Activated CD8-positive, alpha-beta memory T cell treated with anti-CD3 and anti-CD28 coated beads, Interleukin-2, amount 50 U/mL, for 1 hour (primary cell): ENCODE measurements around the gene CSRNP3.
"Not testable (repeated sequence)": the region's sequence is repeated elsewhere in the genome, so short reads cannot be mapped to it uniquely, and the experiment has no call there.

Experiments used
- DNase-seq: peaks from one replicate; pipeline ENCODE4 v3.0.0-alpha.2; 2020; ENCODE audit errors: extremely low read depth

The CSRNP3 gene

GRCh38 chr2:165587335-165587938, 117.9 kb downstream of the CSRNP3 start:
- DNase-seq: no peak

DNA sequence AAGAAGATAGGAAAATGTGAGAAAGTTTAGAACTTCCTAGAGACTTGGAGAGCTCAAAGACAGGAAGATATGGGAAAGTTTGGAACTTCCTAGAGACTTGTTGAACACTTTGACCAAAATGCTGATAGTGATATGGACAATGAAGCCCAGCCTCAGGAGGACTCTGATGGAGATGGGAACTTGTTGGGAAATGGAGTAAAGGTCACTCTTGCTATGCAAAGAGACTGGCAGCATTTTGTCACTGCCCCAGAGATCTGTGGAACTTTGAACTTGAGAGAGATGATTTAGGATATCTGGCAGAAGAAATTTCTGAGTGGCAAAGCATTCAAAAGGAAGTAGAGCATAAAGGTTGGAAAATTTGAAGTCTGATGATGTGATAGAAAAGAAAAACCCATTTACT, 121.5 kb downstream of the CSRNP3 start:
- DNase-seq: not testable (repeated sequence)

GRCh38 chr2:165593081-165593480, 123.6 kb downstream of the CSRNP3 start:
- DNase-seq: no peak

DNA sequence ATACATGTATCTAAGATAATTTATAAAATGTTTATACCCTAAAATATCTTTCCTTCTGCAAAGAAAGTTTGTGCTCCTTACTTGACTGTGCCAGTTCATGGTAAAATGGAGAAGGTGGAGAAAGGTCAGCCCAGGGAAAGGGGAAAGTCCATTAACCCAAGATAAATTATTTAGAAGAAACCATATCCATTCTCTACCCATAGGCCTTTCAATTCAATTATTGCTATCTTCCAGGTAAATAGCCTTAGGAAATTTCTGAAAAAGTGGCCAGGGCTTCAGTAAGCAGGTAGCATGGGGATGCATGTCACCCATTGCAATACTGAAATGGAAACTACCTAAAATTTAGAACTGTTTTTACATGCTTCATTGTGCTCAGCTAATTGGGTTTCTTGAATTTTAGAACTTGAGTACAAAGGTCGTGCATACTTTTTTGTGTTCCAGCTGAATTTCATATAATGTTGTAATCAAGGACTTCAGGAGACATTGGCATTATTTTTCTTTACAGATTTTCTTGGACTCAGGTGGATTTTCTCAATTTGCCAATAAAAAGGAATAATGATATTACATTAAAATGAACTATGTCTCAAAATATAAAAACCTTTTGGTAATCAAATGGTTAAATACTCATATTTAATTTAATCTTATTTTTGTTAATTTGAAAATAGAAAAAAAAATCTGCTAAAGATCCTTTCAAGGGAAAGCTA, 124.9 kb downstream of the CSRNP3 start:
- no peak for DNase-seq

DNA sequence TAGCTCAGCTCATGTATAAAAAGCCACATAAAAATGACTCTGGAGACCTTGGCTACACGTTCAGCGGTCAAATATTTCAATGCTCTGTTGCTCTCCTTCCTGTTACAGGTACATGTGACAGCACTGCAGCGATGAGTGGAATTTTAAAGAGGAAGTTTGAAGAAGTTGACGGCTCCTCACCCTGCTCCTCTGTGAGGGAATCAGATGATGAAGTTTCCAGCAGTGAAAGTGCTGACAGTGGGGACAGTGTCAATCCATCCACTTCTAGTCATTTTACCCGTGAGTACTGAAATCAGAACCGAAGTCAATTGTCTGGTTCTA, 125.4 kb downstream of the CSRNP3 start:
- DNase-seq: no peak

DNA sequence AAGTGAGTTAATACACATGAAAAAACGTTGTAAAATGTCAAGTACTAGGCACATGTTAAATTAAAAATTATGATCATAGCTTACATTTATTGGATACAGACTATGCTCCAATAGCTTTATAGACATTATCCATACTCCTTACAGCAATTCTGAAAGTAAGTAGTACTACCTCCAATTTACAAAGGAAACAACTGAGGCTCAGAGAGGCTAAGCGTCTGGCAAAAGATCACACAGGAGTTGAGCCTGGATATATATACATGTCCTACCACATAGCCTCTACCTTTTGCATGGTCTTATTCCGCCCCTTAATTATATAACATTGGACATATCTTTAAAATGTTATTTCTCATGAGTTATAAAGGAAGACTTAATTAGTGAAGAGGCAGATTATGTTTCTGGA, 127.3 kb downstream of the CSRNP3 start:
- DNase-seq: no peak

- DNase-seq: no peak
These were observed 131.8 kb downstream of the CSRNP3 start for GRCh38 chr2:165601065-165601830.

DNA sequence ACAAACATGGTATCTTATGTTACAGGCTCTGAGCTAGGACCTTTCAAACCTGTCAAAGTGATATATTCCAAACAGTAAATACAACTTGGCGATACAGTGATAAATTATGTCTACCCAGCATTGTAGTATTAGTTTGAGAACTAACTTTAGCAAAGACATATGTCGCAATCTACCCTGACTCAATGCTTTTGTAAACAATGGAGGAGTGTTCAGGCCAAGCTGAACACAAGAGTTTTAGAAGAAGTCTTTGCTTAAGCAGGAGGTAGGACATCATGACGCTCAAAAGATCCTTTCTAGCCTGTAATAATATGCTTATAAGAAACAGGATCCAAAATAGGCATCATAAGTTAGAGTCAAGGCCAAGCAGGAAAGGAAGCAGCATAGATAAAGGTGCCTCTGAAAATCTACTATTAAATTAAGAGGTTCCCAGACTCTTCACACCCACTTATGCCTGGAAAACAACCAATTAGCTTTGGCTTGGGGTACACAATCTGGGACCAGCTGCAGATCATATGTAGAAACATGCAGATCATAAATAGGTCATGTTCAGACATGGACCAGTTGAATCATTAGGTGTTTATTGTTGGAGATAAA, 132.5 kb downstream of the CSRNP3 start:
- no peak for DNase-seq

DNA sequence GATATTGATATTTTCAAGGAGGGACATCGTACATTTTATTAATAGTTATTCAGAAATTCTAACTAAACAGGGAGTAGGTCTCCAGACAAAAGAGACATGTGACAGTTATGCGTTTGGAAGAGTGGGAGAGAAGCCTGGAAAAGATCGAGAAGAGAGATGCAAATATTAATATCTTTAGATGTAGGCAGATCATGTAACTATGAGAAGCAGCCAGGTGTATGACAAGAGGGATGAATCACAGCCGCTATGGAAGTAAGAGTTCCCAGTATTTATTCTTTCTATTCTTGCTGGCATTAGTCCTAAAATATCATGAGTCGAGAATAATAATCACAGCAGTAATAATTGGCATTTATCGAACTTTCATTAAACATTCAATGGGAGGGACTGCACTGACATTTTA, 140.2 kb downstream of the CSRNP3 start:
- DNase-seq: no peak

GRCh38 chr2:165610591-165611029, 141.1 kb downstream of the CSRNP3 start:
- DNase-seq: no peak

GRCh38 chr2:165617741-165618481, 148.4 kb downstream of the CSRNP3 start:
- no peak for DNase-seq

GRCh38 chr2:165618806-165619205, 149.3 kb downstream of the CSRNP3 start:
- no peak for DNase-seq

DNA sequence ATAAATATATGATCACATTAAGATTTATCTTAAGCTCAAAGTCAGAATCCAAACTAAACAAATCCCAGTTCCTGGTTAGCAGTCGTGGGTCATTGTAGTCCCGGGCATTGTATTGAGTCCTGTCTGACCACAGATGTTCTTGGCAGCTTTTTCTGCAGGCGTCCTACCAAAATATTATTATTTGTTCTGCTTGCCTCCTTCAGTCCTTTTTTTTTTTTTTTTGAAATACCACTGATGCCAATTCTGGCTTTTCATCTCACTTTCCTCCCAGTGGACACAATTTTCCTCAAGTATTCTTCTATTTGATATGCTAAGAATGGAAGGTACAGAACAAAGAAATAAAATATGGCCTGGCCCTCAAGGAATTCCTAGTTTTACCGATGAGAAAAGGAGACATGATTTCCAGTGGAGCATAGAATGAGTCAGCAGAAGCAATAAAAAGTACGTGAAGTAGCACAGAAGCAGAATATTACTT, 151.6 kb downstream of the CSRNP3 start:
- DNase-seq: no peak

GRCh38 chr2:165623161-165623560, 153.7 kb downstream of the CSRNP3 start:
- no peak for DNase-seq

GRCh38 chr2:165623783-165624469, 154.4 kb downstream of the CSRNP3 start:
- DNase-seq: no peak

- no peak for DNase-seq
These were observed 154.9 kb downstream of the CSRNP3 start for GRCh38 chr2:165624470-165624800.

DNA sequence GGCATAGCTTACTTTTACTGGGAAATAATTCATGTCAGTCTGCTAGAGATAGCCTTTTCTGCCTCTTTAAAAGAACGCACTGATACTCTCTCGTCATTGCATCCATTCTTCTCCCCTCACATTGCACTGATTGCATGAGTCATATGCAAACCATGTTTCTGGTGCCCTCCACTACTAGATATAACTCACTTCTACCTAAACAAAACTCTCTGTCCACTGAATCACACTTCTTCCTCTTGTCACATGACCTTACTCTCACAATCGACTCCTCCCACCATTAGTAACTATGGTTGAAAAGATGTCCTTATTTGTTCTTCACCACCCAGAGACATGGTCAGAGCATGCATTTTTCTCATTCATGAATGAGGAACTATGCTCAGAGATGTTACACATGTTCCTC, 158.0 kb downstream of the CSRNP3 start:
- DNase-seq: no peak

DNA sequence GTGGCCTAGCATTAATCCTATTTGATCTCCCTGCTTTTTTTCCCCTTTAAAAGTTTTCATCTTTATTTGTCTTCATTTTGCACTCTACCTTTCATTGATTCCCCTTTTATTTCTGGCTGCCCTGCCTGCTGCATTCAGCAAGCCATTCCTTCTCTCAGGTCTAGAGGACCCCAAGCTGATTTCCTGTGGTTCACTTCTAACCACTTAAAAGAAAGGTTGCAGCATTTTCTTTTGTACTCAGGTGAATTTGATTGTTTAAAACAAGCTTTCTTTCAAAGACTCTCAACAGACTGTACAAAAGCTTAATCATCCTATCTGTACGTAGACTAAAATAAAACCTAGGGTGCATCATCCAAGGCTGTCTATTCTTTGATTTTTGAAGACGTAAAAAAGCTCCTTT, 160.3 kb downstream of the CSRNP3 start:
- DNase-seq: no peak

DNA sequence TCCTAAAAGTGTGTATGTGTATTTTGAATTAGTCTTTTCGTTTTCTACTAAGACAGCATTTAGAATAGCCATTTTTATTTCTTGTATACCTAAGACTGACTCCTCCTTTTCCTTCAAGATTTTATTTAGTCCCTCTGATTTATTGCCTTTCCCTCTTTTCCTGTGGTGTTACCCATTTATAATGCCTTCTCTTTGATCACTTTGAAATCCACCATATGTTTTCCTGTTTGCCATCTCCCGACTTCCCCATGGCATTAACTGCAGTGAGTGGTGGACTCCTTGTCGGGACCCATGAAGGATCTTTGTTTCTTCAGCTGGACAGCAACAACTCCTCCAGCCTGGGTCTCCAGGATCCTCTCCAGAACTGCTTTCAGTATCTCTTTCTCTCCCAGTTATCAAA, 160.7 kb downstream of the CSRNP3 start:
- DNase-seq: no peak

- DNase-seq: no peak
These were observed 161.6 kb downstream of the CSRNP3 start for GRCh38 chr2:165631089-165631488.

GRCh38 chr2:165632594-165632993, 163.1 kb downstream of the CSRNP3 start:
- DNase-seq: no peak
